Measurements from ENCODE around the gene MRPS14. TPM values are rescaled to one million over a fixed set of nuclear protein-coding genes. Genes with fewer than 3 reads are reported as not detected.

MRPS14 gene
- total and polyA plus RNA-seq, 9 of the 15 experiments (the other 6 are each of a cell fraction or from before 2014, with no cell fraction given), result 38.1 to 231 (median 54.9) TPM

DNA sequence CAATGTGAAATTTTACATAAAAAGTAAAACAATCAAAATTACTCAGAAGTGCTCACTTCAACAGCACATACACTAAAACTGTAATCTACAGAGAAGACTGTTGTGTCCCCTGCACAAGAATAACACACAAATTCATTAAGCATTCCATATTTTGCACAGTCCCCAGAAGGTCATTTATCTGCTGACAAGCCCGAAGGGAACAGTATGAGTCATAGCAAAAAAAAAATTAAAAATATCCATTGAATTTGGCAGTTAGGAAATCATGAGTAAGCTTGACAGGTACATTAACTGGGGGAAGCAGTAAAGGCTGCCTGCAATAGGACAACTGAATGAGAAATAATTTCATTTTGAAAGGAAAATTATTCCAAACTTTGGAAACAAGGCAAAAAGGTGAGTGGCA is 26.7 kb downstream of the MRPS14 start (continued):
- TF ChIP-seq CEBPG (CRISPR knock-in tag; IDR thresholded peaks at IDR 0.05) (no peak), CEBPG (tag; conservative IDR thresholded peaks at IDR 0.05 in 1 of 2, IDR thresholded peaks at IDR 0.05 in 1 of 2) (0 out of 4 replicates have a peak, but pooled peaks of 1 of the 2 experiments have one; percentile 10), CXXC5 (CRISPR knock-in tag; IDR thresholded peaks at IDR 0.05) (no peak), POLR2H (tag; IDR thresholded peaks at IDR 0.05; ENCODE audit: low read depth) (no peak; the same call in 1 of the 2 replicates), CBFA2T3 (IDR thresholded peaks at IDR 0.05) (no peak), WHSC1 (IDR thresholded peaks at IDR 0.05; ENCODE audit: low read length) (no peak), BRD9 (IDR thresholded peaks at IDR 0.05; ENCODE audit: low read depth, partially characterized antibody) (no peak), HDAC6 (IDR thresholded peaks at IDR 0.05; ENCODE audit: low read depth, low read length) (no peak), ZNF561 (CRISPR knock-in tag; conservative IDR thresholded peaks at IDR 0.05) (no peak), ATF7 (IDR thresholded peaks at IDR 0.05) (peak; percentile 31; the same call in 1 of the 2 replicates), PTRF (tag; IDR thresholded peaks at IDR 0.05) (no peak), COPS2 (conservative IDR thresholded peaks at IDR 0.05) (no peak), ZNF384 (IDR thresholded peaks at IDR 0.05; ENCODE audit: low read depth, low read length) (peak; percentile 85), ZNF586 (CRISPR knock-in tag; conservative IDR thresholded peaks at IDR 0.05) (no peak)
- TF ChIP-seq, protein P1, sequence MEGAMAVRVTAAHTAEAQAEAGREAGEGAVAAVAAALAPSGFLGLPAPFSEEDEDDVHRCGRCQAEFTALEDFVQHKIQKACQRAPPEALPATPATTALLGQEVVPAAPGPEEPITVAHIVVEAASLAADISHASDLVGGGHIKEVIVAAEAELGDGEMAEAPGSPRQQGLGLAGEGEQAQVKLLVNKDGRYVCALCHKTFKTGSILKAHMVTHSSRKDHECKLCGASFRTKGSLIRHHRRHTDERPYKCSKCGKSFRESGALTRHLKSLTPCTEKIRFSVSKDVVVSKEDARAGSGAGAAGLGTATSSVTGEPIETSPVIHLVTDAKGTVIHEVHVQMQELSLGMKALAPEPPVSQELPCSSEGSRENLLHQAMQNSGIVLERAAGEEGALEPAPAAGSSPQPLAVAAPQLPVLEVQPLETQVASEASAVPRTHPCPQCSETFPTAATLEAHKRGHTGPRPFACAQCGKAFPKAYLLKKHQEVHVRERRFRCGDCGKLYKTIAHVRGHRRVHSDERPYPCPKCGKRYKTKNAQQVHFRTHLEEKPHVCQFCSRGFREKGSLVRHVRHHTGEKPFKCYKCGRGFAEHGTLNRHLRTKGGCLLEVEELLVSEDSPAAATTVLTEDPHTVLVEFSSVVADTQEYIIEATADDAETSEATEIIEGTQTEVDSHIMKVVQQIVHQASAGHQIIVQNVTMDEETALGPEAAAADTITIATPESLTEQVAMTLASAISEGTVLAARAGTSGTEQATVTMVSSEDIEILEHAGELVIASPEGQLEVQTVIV (CRISPR knock-in tag; IDR thresholded peaks at IDR 0.05; ENCODE audit: borderline replicate concordance), result no peak
- TF ChIP-seq, protein P2, sequence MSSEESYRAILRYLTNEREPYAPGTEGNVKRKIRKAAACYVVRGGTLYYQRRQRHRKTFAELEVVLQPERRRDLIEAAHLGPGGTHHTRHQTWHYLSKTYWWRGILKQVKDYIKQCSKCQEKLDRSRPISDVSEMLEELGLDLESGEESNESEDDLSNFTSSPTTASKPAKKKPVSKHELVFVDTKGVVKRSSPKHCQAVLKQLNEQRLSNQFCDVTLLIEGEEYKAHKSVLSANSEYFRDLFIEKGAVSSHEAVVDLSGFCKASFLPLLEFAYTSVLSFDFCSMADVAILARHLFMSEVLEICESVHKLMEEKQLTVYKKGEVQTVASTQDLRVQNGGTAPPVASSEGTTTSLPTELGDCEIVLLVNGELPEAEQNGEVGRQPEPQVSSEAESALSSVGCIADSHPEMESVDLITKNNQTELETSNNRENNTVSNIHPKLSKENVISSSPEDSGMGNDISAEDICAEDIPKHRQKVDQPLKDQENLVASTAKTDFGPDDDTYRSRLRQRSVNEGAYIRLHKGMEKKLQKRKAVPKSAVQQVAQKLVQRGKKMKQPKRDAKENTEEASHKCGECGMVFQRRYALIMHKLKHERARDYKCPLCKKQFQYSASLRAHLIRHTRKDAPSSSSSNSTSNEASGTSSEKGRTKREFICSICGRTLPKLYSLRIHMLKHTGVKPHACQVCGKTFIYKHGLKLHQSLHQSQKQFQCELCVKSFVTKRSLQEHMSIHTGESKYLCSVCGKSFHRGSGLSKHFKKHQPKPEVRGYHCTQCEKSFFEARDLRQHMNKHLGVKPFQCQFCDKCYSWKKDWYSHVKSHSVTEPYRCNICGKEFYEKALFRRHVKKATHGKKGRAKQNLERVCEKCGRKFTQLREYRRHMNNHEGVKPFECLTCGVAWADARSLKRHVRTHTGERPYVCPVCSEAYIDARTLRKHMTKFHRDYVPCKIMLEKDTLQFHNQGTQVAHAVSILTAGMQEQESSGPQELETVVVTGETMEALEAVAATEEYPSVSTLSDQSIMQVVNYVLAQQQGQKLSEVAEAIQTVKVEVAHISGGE (CRISPR knock-in tag; IDR thresholded peaks at IDR 0.05), result no peak
- TF ChIP-seq, protein P3, sequence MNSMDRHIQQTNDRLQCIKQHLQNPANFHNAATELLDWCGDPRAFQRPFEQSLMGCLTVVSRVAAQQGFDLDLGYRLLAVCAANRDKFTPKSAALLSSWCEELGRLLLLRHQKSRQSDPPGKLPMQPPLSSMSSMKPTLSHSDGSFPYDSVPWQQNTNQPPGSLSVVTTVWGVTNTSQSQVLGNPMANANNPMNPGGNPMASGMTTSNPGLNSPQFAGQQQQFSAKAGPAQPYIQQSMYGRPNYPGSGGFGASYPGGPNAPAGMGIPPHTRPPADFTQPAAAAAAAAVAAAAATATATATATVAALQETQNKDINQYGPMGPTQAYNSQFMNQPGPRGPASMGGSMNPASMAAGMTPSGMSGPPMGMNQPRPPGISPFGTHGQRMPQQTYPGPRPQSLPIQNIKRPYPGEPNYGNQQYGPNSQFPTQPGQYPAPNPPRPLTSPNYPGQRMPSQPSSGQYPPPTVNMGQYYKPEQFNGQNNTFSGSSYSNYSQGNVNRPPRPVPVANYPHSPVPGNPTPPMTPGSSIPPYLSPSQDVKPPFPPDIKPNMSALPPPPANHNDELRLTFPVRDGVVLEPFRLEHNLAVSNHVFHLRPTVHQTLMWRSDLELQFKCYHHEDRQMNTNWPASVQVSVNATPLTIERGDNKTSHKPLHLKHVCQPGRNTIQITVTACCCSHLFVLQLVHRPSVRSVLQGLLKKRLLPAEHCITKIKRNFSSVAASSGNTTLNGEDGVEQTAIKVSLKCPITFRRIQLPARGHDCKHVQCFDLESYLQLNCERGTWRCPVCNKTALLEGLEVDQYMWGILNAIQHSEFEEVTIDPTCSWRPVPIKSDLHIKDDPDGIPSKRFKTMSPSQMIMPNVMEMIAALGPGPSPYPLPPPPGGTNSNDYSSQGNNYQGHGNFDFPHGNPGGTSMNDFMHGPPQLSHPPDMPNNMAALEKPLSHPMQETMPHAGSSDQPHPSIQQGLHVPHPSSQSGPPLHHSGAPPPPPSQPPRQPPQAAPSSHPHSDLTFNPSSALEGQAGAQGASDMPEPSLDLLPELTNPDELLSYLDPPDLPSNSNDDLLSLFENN (IDR thresholded peaks at IDR 0.05; ENCODE audit: low read depth in 2 of 2, low read length in 2 of 2), result no peak
- TF ChIP-seq, protein P4, sequence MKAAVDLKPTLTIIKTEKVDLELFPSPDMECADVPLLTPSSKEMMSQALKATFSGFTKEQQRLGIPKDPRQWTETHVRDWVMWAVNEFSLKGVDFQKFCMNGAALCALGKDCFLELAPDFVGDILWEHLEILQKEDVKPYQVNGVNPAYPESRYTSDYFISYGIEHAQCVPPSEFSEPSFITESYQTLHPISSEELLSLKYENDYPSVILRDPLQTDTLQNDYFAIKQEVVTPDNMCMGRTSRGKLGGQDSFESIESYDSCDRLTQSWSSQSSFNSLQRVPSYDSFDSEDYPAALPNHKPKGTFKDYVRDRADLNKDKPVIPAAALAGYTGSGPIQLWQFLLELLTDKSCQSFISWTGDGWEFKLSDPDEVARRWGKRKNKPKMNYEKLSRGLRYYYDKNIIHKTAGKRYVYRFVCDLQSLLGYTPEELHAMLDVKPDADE (conservative IDR thresholded peaks at IDR 0.05; ENCODE audit: control insufficient read depth, low read depth, low read length), result no peak

All from K562 (cell line).